Measurements from ENCODE around the gene CLEC16A.

The CLEC16A gene

DNA sequence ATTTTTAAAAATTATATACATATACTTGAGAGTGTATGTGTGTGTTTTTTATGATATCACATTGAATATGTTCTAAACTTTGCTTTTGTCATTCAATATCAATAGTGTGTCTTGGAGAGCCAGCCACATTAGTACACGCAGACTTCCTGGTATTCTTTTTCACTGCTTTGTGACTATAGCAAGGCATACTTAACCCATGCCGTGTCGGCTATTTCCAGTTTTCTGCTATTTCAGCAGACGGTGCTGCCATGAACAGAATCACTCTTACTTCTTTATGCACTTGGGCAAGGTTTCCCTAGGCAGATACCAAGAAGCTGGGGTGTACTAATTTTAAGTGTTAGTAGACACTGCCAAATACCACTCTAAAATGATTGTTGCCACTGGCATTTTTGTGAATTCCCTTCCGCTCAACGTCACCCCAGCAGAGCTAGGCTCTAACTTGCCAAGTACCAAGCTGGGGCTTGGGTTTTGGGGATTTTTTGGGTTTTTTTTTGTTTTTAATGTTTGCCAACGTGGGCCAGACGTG, 176.8 kb downstream of the CLEC16A start:
- no peak for DNase-seq (ENCODE audit: low spot score)

GRCh38 chr16:11121914-11122692, 177.7 kb downstream of the CLEC16A start:
- no peak for DNase-seq (ENCODE audit: low spot score)

- DNase-seq (ENCODE audit: low spot score) = no peak
Measured at GRCh38 chr16:11123666-11124065, 179.3 kb downstream of the CLEC16A start.

DNA sequence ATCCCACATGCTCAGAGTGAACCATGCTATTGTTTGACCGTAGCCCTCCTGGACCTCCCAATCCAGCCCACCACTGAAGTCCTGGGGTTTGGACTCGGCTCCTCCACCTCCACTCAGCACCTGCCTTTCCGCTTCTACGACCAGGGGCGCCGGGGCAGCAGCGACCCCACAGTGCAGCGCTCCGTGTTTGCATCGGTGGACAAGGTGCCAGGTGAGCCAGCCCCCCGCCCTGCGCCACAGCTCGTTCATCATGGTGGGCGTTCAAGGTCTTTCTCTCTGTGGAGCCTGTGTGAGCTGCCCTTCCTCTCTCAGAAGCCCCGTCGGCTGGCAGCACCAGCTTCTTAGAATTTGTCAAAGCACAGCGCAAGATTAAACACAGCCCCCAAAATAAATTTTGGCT, 181.6 kb downstream of the CLEC16A start:
- no peak for DNase-seq (ENCODE audit: low spot score)

GRCh38 chr16:11126399-11127054, 182.2 kb downstream of the CLEC16A start:
- no peak for DNase-seq (ENCODE audit: low spot score)

DNA sequence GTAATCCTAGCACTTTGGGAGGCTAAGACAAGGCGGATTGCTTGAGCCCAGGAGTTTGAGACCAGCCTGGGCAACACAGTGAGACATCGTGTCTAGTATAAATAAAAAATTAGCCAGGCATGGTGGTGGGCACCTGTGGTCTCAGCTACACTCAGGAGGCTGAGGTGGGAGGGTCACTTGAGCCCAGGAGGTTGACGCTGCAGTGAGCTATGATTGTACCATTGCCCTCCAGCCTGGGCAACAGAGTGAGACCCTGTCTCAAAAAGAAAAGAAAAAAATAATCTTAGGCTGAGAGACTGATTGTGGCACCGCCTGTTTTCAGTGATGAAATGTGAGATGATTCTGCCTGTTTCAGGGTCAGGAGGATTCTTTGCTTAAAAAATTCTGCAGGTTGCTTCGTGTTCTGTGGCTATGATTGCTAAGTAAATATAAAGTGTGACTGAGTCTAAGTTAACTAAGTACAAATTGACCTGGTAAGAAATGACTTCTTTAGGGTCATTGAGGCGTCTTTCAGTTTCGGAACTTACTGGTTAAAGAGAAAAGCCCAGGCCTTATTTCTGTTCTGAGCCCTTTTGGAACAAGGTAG, 183.3 kb downstream of the CLEC16A start:
- no peak for DNase-seq (ENCODE audit: low spot score)

DNA sequence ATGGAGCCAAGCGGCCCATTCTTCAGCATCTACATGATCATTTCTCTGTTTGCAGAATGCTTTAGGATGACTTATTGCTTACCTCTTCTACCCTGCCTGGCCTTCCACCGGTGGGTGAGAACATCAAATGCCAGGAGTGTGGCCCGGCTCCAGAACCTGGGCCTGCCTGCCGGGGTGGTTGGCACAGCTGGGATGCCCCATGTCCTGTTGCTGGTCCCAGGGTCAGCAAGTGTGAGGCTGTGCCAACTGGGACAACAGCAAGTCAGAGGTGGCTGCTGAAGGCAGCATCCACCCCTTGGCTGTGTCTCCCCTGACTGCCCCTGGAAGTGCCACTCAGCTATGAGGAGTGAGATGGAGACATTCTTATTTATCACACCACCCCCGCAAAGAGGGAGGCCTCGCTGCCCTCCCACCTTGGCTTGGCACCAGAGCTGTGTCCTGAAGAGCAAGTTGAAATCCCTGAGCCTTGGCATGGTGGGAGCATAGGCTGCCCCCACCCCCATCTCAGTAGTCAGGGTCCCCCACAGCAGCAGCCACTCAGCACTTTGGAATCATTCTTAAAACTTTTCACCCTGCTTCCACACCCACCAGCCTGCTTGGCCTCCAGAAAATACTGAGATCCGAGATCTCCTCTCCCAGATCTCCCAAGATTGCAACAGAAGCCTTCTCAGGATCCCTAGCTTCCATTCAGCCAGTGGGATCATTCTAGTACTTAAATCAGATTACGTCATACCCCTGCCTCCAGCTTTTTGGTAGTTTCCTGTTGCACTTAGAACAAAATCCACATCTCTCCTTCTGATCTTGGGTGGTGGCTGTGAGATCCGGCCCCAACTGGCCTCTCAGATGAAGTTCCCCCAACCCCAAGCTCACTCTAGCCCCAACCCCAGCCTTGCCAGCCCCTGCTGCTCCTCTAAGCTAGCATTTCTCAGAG, 184.1 kb downstream of the CLEC16A start:
- DNase-seq (ENCODE audit: low spot score) = no peak

GRCh38 chr16:11129378-11129781, 185.0 kb downstream of the CLEC16A start:
- no peak for DNase-seq (ENCODE audit: low spot score)

DNA sequence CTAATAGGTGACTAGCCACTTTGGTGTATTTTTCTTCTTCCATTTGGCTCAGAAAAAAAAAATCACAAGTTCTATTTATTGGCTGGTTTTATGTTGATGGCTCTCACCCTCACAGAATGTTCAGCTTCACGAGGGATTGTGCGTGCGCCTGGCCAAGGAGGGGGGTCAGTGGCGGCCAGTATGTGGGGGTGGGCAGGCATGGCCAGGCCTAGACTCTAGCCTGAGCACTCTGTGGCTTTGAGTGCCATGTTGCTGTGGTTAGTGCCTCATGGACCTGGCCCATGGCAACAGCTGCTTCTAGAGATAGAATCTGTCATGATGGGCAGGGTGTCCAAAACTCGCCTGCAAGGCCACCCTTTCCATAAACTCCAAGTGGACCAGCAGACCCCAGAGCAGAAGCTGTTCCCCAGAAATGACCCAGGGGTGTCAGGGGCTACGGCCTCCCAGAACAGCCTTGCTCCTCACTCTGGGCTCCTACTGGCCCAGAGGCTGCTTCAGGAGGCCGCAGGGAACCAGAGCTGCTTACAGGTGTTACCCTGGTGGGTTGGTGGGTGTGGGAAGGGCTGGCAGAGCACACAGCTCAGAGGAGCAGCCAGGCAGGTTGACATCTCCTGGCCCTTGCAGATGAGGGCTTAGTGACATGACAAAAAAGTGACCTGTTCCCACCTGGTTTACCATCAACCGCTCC, 186.8 kb downstream of the CLEC16A start:
- DNase-seq (ENCODE audit: low spot score) = peak; percentile 13

DNA sequence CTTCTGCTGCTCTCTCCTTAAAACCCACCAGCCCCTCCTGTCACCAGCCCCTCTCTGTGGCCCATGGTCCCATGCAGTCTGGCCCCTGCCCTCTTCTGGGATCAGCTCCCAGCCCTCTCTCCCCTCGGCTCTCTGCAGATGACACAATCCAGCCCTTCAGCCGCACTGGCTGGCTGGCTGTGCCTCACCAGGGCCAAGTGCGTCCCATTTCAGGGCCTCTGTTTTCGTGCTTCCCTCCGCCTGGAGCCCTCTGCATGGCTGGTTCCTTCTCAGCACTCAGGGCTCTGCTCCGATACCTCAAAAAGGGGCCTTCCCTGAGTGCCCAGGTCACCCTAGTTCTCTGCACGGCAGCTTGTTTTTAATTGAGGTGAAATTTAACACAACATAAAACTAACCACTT, 187.3 kb downstream of the CLEC16A start:
- DNase-seq (ENCODE audit: low spot score) = peak; percentile 26

- DNase-seq (ENCODE audit: low spot score) = peak; percentile 40
Measured at GRCh38 chr16:11133344-11133943, 189.1 kb downstream of the CLEC16A start.

DNA sequence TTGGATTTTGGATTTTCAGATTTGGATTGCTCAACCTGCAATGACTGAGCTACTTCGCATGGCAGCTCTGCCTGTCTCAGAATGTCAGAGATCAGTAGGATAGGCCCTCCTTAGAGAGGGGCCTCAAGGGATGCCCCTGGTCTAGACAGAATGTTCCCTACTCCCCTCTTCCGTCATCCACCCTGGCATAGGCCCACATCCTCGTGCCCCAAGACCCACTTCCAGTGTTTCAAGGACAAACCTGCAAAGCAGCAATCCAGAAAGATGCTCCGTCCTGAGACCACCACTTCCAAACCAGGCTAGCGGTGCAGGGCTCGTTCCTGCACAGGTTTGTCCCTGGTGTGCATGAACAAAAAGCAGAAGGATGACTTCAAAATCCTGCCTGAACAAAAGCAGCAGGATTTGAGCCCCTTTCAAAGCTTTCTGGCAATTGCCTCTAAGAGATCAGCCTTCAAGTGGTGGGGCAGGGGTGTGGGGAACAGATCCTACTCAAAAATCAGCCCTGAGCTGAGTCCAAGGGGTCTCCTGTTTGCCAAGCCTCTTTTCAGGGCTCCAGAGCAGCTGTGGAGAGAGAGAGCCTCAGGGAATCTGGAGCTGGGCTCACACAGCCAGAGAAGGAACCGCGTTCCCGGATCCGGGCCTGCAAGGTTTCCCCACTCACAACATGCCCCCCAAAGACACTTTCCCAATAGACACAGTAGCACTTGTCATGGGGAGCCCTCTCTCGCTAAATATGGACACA, 190.5 kb downstream of the CLEC16A start:
- DNase-seq (ENCODE audit: low spot score) = peak; percentile 19

- peak; percentile 3 for DNase-seq (ENCODE audit: low spot score)
Measured at GRCh38 chr16:11135464-11135973, 191.2 kb downstream of the CLEC16A start.

DNA sequence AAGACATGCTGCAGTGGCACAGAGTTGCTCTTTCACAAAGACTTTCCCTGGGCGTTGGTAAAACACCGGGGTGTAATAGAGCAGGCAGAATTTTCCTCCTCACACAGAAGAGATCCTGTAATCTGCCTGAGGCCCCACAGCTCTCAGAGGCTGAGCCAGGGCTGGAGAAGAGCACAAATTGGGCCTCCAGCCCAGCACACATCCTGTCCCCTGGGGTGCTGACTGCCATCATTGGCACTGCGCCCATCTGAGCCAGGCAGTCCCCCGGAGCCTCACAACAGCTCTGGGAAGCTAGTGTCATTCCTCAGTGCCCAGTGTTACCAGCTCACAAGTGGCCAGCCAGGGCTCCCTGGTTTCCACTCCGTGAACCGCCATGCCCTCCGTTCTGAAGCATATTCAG, 192.2 kb downstream of the CLEC16A start:
- DNase-seq (ENCODE audit: low spot score) = no peak

DNA sequence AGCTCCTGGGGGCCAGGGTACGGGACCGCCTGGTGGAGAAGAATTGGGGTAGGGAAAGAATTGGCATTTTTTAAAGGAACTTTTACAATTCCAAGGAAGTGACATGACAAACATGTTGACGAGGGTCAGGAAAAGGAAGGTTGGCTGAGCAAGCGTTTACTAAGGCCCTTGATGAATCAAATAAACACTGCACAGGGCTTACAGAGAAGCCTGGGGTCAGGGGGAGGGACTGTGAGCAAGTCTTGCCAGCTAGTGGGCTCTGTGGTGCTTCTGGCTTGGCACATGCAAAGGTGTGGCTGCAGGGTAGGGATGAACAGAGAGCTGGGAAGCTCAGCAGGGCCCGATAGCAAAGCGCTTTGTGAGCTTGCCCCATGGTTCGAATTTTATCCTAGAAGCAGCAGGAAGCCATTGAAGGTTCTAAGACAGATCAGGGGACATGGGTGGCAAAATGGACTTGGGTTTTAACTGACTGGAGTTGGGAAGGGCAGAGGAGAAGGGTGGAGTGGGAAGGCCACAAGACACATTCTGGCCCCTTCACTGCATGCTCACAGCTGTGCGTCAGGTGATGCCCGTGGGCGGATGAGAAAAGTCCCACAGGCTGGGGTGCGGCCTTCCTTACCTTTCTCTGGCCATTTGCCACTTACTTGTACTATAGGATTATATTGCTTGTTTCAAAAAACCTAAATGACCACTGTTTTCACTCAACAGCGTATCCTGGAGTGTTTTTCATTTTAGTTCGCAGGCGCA, 193.8 kb downstream of the CLEC16A start:
- DNase-seq (ENCODE audit: low spot score) = no peak

DNA sequence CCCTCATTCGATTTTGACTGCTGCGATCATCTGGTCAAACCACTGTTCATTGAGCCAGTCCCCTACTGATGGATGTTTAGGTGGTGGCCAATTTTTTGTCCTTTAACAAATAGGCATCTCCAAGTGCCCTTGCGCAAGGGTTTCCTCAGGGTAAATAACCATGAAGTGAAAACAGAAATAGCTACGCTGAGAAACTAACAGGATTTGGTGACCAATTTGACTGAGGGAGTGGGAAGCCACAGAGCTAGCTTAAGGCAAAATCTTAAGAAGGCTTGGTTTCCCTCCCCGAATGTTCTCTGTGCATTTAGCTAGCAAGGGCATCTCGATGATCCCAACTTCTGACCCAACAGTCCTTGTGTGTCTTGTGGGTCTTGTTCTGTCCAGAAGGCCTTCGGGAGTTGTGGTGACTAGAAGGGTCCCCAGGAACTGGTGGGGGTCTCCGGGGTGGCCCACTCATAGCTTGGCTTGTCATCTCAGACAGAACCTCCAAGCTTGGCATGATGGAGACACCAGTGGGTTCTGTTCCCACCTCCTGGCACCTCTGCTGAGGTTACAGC, 194.5 kb downstream of the CLEC16A start:
- DNase-seq (ENCODE audit: low spot score) = no peak

- no peak for DNase-seq (ENCODE audit: low spot score)
Measured at GRCh38 chr16:11139326-11140097, 195.1 kb downstream of the CLEC16A start.

DNA sequence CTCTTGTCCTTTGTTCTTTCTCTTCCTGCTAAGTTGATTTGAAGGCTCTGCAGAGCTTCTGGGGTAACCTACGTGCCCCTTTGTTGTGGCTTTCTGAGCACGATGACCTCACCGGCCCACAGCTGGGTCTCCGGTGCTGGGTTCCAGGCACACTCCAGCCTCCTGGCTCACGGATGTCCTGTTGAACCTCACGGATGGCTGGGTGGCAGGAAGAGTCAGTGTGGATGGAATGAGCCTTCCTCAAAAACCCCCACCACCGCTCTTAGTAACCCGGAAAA, 195.7 kb downstream of the CLEC16A start:
- DNase-seq (ENCODE audit: low spot score) = no peak
